Activated CD4-positive, alpha-beta T cell treated with anti-CD3 and anti-CD28 coated beads for 48 hours (primary cell): ENCODE data around the gene UBE2V1.
"Not testable (repeated sequence)": the region's sequence is repeated elsewhere in the genome, so short reads cannot be mapped to it uniquely, and the experiment has no call there.

Experiments
- DNase-seq: peaks from one replicate; pipeline ENCODE4 v3.0.0-alpha.2; 2020

The UBE2V1 gene

GRCh38 chr20:50113420-50114224 is 672 bp upstream of the UBE2V1 start:
- DNase-seq, result no peak

GRCh38 chr20:50111829-50112495 is 988 bp downstream of the UBE2V1 start:
- DNase-seq, result no peak

GRCh38 chr20:50111120-50111828 is 1.7 kb downstream of the UBE2V1 start:
- DNase-seq, result peak; percentile 73

GRCh38 chr20:50110141-50111047 is 2.6 kb downstream of the UBE2V1 start:
- peak; percentile 60 for DNase-seq

GRCh38 chr20:50108556-50109235 is 4.3 kb downstream of the UBE2V1 start:
- no peak for DNase-seq

- no peak for DNase-seq
Observed at GRCh38 chr20:50107796-50108331, 5.1 kb downstream of the UBE2V1 start.

GRCh38 chr20:50107086-50107660 is 5.8 kb downstream of the UBE2V1 start:
- no peak for DNase-seq

- not testable (repeated sequence) for DNase-seq
Observed at GRCh38 chr20:50106669-50107068, 6.3 kb downstream of the UBE2V1 start.

- peak; percentile 60 for DNase-seq
Observed at GRCh38 chr20:50103464-50104107, 9.4 kb downstream of the UBE2V1 start.

GRCh38 chr20:50102551-50102950 is 10.4 kb downstream of the UBE2V1 start:
- not testable (repeated sequence) for DNase-seq

GRCh38 chr20:50101887-50102286 is 11.1 kb downstream of the UBE2V1 start:
- DNase-seq, result no peak

- DNase-seq, result no peak
Observed at GRCh38 chr20:50101281-50101680, 11.7 kb downstream of the UBE2V1 start.

GRCh38 chr20:50100552-50100951 is 12.4 kb downstream of the UBE2V1 start:
- DNase-seq, result no peak

- no peak for DNase-seq
Observed at GRCh38 chr20:50099565-50099991, 13.4 kb downstream of the UBE2V1 start.

- DNase-seq, result no peak
Observed at GRCh38 chr20:50099113-50099512, 13.8 kb downstream of the UBE2V1 start.

- DNase-seq, result no peak
Observed at GRCh38 chr20:50098259-50098658, 14.7 kb downstream of the UBE2V1 start.

GRCh38 chr20:50097843-50098242 is 15.1 kb downstream of the UBE2V1 start:
- no peak for DNase-seq

- no peak for DNase-seq
Observed at GRCh38 chr20:50096237-50096636, 16.7 kb downstream of the UBE2V1 start.

- DNase-seq, result no peak
Observed at GRCh38 chr20:50095476-50096078, 17.4 kb downstream of the UBE2V1 start.

- DNase-seq, result no peak
Observed at GRCh38 chr20:50094522-50094921, 18.4 kb downstream of the UBE2V1 start.
